GM12873 (cell line): ENCODE measurements around the gene XKRX.

Experiments
- TF ChIP-seq, protein P1 (sequence below): IDR thresholded peaks from 2 replicates; pipeline ENCODE4 v1.5.1; 2012; ENCODE audit warnings: low read depth, mild to moderate bottlenecking, moderate library complexity, low read length, control low read depth; ENCODE audit not compliant: insufficient read depth; ENCODE audit errors: missing control alignments

The XKRX gene

DNA sequence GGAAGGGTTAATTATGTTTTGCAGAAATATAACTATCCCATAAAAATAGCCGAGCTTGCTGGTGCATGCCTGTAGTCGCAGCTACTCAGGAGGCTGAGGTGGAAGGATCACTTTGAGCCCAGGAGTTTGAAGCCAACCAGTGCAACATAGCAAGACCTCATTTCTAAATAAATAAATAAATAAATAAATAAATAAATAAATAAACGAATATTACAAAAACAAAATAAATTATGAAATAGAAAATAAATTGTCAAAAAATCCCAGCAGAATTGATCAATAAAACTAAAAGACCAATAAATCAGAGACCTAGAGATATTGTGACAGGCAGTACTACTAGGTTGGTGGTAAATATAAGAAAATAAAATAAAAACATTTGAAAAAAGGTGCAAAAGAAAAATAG, 34.1 kb upstream of the XKRX start:
- TF ChIP-seq, protein P1, sequence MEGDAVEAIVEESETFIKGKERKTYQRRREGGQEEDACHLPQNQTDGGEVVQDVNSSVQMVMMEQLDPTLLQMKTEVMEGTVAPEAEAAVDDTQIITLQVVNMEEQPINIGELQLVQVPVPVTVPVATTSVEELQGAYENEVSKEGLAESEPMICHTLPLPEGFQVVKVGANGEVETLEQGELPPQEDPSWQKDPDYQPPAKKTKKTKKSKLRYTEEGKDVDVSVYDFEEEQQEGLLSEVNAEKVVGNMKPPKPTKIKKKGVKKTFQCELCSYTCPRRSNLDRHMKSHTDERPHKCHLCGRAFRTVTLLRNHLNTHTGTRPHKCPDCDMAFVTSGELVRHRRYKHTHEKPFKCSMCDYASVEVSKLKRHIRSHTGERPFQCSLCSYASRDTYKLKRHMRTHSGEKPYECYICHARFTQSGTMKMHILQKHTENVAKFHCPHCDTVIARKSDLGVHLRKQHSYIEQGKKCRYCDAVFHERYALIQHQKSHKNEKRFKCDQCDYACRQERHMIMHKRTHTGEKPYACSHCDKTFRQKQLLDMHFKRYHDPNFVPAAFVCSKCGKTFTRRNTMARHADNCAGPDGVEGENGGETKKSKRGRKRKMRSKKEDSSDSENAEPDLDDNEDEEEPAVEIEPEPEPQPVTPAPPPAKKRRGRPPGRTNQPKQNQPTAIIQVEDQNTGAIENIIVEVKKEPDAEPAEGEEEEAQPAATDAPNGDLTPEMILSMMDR, result no peak

DNA sequence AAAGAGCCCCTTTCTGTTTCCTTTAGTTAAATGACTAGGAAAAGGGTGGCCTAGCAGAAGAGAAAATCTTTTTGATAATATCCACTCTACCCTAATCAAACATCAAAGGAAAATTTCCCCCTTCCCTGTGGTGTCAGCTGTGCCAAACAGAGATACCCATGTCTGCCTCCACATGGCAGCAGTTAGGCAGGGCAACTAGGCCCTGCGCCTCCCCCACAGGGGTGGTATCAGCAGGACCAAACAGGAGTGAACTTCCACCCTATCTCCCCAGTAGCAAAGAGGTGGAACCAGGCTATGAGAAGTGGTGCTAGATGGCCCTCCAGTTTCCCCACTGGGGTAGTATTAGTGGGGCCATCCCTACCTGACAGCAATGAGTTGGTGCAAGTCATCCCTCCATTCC, 19.8 kb upstream of the XKRX start:
- TF ChIP-seq, protein P1, result no peak

DNA sequence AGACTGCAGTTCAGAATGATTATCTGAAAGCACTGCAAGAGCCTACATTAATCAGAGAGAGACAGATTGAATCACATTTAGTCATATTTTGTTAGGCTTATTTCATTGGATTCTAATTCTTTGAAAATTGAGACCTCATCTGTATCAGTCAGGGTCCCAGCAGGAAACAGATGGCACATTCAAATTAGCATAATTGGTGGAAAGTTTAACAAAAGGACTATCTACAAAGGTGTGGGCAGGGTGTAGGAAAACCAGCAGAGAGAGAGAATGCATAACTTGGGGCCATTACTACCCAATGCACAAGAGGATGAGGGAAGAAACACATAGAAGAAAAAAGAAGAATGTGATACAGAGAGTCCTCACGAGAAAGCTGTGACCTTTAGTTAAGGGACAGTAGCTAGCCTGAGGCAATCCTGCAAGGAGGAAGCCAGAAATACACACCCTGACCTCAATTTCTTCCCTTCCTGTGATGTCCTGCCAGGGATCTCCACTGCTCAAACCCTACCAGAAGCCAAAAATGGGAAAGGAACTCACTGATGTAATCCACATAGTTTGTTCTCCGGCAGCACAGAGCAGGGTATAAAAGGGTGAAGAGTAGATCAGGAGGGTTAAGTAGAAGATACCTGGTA, 17.7 kb upstream of the XKRX start:
- TF ChIP-seq, protein P1, result no peak

DNA sequence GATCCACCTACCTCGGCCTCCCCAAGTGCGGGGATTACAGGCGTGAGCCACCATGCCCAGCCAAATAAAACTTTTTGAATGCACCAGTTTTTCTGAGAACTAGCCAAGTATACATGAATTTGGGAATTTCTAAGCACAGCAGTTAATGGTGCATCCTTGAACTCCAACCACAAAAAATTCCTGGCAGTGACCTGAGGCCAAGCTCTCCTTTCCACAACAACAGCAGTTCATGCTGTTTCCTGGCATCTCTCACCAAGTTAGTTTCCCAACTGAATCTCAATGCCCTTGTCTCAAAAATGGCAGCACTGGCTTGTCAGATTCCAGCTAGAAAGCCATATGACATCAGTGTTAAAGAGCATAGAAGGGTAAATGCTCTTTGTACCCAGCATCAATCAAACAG, 15.9 kb upstream of the XKRX start:
- TF ChIP-seq, protein P1, result no peak

DNA sequence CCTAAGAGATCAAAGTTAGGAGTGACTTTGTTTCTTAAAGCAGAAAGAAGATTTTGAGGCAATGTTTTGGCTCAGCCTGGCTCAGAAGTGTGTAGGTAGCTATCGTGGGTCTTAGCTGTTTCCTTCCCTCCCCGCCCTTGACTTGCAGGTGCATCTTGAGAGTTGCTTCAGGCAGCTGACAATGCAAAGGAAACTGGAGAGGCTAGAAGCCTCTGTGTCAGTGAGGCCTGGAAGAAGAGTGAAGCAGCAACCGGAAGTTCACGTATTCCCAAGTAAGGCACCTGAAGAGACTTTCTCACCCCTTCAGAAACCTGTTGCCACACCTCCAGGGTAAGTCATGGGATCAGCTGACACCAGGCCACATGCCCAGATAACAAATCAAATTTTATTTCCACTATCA, 10.6 kb upstream of the XKRX start:
- TF ChIP-seq, protein P1, result no peak

DNA sequence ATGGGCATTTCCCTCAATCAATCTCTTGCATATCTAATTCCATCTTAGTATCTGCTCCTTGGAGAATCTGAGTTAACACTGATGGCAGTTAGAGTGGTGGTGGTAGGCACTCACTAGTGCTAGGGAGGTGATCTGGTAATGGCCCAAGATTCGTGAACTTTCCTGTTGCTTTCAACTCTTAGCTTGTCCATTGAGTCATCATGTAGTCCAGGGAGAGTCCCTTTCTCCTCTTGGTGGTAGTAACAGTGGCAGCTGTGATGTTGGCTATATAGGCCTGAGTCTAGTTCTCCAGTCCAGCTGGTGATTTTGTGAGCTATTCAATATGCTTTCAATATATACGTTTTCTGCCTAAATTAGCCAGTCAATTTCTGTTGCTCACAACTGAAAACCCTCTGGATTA, 7.0 kb upstream of the XKRX start:
- TF ChIP-seq, protein P1, result no peak

DNA sequence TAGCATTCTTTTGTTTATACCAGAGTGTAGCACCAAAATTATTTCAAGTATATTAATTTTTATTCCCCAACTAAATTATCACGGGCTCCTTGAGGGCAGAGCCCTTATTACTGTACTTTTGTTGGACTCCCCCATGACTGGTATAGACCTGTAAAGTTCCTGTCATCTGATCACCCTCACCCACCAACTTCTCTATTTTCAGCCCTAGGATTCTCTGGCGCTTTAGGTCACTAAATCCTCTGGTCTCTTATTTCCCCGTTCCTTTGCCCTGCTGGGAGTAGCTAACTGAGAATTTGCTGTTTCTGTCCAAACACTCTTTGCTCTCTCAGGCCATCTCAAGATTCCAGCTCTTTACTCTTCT, 3.2 kb upstream of the XKRX start:
- TF ChIP-seq, protein P1, result no peak
